Liver (tissue), 3 donors: ENCODE results near the gene DNAH3.
"Not testable (repeated sequence)": the region's sequence is repeated elsewhere in the genome, so short reads cannot be mapped to it uniquely, and the experiment has no call there.

Source experiments
- CTCF ChIP-seq: fragments of 150-350 bp; IDR thresholded peaks from 2 replicates; pipeline ENCODE4 v1.5.1; 2017; ENCODE audit warnings: improper control_type of control experiment, low read depth, low read length; ENCODE audit not compliant: missing input control
- EGR1 ChIP-seq, 2 donors: IDR thresholded peaks; 2 replicates each; pipeline ENCODE4 v1.6.1; 2016 to 2018; ENCODE audit warnings: antibody characterized with exemption in 2 of 2, low read depth in 2 of 2
- FOXA1 ChIP-seq: IDR thresholded peaks from 2 replicates; pipeline ENCODE4 v1.6.1; 2016; ENCODE audit warnings: antibody characterized with exemption
- GABPA ChIP-seq, 2 donors: IDR thresholded peaks in 1 of 2; conservative IDR thresholded peaks in 1 of 2; 2 replicates each; pipeline ENCODE4 v1.6.1; 2016; ENCODE audit warnings: antibody characterized with exemption in 2 of 2, mild to moderate bottlenecking in 1 of 2, moderate library complexity in 1 of 2
- HNF4A ChIP-seq, 2 donors: conservative IDR thresholded peaks; 2 replicates each; pipeline ENCODE4 v1.6.1; 2016; ENCODE audit warnings: antibody characterized with exemption in 2 of 2, mild to moderate bottlenecking in 2 of 2
- JUND ChIP-seq, 2 donors: IDR thresholded peaks; 2 replicates each; pipeline ENCODE4 v1.6.1; 2016; ENCODE audit warnings: antibody characterized with exemption in 2 of 2
- MAX ChIP-seq: IDR thresholded peaks from 2 replicates; pipeline ENCODE4 v1.6.1; 2016; ENCODE audit warnings: antibody characterized with exemption
- REST ChIP-seq: IDR thresholded peaks from 2 replicates; pipeline ENCODE4 v1.6.1; 2016; ENCODE audit warnings: antibody characterized with exemption, mild to moderate bottlenecking
- SP1 ChIP-seq: IDR thresholded peaks from 2 replicates; pipeline ENCODE4 v1.6.1; 2018; ENCODE audit warnings: antibody characterized with exemption, mild to moderate bottlenecking
- TAF1 ChIP-seq: conservative IDR thresholded peaks from 2 replicates; pipeline ENCODE4 v1.6.1; 2016; ENCODE audit warnings: antibody characterized with exemption, mild to moderate bottlenecking
- YY1 ChIP-seq: IDR thresholded peaks from 2 replicates; pipeline ENCODE4 v1.6.1; 2016; ENCODE audit warnings: antibody characterized with exemption, mild to moderate bottlenecking
- ZBTB33 ChIP-seq: IDR thresholded peaks from 2 replicates; pipeline ENCODE4 v1.6.1; 2016; ENCODE audit warnings: antibody characterized with exemption
- donor health status: healthy.
- donor health status: healthy.

- not testable (repeated sequence) for TF ChIP-seq CTCF; REST; MAX; JUND (IDR thresholded peaks at IDR 0.05); ZBTB33; EGR1 (IDR thresholded peaks at IDR 0.05; ENCODE audit: low read depth in 2 of 2); HNF4A (conservative IDR thresholded peaks at IDR 0.05); SP1; TAF1; GABPA (IDR thresholded peaks at IDR 0.05 in 1 of 2, conservative IDR thresholded peaks at IDR 0.05 in 1 of 2); FOXA1; YY1
These were observed 1.7 kb upstream of the DNAH3 start for GRCh38 chr16:21152160-21153030.
